HG03442 (cell line): Measurements from ENCODE around the gene PTPN7.

Experiments used
- ATAC-seq: cut with Tn5 transposase; IDR thresholded peaks from one replicate; pipeline ENCODE4 v1.9.1; 2021; ENCODE audit warnings: mild to moderate bottlenecking, moderate library complexity; ENCODE audit not compliant: unreplicated experiment

The PTPN7 gene

DNA sequence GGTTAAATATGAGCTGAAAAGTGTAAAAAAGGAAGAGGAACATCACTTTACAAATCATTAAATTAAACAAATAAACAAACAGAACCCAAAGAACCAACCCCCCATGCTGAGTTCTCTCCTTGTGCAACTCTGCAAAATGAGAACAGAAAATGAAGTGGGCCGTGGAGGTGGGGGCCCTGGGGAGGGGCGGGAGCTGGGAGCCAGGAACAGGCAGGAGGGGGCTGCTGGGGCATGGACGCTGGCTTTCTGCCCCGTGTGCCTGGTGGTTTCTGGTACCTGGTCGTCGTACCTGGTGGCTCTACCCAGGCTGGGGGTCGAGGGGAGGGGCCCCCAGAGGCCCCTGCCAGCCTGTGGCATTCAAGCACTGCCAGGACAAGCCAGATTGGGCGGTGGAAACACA, 26.9 kb downstream of the PTPN7 start:
- no peak for ATAC-seq

DNA sequence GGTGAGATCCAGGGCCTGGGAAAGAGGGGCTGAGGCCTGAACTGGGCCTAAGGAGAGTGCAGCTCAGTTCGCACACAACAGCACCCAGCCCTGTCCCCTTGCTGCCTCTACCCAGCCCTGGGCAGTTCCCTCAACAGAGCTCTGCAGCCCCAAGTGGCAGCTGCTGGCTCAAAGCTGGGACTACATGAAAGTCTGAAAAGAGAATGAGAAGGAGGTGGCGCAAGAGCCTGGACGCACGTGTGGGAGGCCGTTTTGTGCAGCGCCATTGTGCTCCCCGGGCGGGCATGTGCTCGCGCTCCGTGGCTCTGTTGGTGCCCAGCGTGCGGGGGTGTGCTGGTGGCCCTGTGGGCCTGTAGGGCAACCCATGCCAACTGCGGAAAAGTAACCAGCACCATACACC, 27.4 kb downstream of the PTPN7 start:
- ATAC-seq: no peak

DNA sequence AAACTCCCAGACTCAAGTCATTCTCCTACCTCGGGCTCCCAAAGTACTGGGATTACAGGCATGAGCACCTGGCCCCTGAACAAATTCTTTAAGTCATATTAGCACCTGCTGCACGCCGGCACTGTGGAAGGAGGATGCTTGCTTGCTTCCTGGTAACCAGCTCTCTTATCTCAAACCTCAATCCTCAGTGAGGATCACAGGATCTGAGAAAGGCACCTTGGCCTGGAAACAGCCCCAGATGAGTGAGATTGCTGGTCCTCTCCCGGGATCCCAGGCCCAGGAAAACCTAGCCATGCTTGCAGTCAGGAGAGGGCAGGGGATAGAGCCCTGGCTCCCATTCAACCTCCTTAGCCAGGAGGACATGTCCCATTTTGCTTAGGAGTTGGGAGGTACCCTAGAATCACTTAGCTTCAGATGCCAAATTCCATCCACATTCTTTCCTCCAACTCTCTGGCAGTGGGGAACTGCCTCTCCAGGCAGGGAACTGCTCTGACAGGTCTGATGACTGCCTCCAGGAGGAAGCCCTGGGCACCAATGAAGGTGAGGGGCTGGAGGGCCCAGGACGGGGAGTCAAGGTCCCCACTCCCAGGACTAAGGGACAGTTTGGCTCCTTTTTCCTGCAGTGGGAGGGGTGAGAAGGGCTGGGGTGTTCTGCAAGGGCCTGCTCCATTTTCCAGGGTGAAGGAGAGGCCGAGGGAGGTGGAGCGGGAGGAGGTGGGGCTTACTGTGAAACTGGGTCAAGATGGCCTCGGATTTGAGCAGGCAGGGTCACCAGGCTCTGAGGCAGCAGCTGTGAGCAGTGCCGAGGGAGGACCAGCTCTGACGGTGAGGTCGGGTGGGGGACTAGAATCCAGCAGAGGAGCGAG, 28.2 kb downstream of the PTPN7 start:
- ATAC-seq: no peak

DNA sequence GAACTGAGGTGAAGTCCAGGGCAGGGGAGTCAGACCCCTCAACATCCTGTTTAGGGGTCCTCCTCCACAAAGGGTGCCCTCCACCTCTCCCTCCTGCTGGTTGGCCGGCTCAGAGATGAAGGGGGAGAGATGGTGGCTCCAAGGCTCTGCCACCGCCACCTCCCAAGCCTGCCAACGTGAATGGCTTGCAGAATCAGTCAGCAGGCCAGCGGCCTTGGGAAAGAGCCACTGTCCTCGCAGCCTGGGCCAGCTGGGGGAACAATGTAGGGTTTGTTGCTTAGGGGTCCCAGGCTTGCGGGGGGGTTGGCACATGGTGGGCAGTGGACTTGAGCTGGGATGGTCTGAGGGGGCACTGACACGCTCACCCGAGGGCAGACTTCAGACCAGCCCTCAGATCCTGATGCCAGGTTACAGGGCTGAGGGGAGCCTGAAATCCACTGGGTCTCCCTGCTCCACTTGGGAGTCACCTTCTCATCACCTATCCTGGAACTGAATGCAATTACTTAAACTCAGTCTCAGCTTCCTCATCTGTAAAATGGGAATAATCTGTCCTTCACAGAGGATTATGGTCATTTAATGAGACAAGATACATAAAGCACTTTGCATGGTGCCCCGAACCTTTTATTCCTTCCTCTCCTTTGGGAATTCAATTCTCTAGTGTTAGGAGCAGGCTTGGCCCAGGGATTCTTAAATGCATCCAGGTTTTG, 29.4 kb downstream of the PTPN7 start:
- no peak for ATAC-seq

DNA sequence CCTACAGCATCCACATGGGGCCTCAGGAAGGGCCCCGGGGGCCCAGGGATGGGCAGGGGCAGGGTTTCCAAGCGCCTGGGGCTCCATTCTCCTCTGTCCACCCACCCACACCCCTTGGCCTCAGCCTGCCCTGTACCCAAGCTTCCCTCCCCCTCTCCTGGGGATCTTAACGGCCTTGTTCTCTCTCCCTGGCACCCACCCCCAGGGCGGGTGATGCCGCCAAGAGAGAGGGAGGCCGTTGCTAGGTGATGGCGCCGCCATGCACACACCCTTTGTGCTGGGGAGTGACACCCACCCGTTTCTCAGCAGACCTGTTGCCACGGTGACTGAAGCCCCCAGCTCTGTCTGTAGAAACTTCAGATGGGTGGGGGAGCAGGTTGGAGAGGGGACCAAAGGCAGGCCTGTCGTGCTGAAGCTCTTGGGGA, 30.1 kb downstream of the PTPN7 start:
- no peak for ATAC-seq

DNA sequence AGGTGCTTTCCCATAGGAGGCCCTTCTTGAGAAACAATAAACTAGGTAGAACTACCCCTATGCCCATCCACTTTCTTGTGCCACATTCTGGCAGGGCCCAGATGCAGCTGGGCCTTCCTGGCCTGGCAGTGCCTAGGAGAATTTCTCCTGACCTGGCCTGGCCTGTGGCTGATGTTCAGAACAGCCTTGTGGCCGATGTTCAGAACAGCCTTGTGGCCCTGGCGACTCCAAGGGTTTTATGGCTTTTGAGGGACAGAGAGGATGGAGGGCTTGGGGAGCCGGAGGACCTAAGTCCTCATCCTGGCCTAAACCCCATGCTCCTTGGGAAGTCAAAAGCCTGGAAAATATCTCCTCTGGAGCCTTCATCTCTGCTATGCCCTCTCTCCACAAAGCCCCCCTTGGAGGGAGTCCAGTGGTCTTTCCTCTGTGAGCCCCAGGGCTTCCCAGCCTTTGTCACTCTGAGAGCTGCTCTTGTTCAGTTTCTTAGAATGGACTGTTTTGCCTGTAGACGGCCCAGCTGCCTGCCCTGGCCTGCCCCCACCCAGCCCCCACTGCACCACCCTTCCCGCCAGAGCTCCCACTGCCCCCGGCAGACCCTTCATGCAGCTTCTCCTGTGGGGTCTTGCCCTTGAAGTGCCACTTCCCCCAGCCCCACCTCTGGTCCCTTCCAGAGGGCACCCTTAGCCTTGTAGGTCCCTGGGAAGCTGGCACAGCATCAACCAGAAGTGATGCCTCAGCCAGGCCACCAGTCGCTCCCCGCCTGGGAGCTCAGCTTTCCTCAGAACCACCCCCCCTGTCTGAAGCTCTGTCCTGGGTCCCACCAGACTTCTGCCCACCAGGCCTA, 30.7 kb downstream of the PTPN7 start:
- ATAC-seq: no peak

DNA sequence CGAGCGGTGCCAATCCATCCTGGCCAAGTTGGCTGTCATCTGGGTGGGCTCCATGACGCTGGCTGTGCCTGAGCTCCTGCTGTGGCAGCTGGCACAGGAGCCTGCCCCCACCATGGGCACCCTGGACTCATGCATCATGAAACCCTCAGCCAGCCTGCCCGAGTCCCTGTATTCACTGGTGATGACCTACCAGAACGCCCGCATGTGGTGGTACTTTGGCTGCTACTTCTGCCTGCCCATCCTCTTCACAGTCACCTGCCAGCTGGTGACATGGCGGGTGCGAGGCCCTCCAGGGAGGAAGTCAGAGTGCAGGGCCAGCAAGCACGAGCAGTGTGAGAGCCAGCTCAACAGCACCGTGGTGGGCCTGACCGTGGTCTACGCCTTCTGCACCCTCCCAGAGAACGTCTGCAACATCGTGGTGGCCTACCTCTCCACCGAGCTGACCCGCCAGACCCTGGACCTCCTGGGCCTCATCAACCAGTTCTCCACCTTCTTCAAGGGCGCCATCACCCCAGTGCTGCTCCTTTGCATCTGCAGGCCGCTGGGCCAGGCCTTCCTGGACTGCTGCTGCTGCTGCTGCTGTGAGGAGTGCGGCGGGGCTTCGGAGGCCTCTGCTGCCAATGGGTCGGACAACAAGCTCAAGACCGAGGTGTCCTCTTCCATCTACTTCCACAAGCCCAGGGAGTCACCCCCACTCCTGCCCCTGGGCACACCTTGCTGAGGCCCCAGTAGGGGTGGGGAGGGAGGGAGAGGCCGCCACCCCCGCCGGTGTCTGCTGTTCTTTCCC, 32.4 kb downstream of the PTPN7 start:
- no peak for ATAC-seq

DNA sequence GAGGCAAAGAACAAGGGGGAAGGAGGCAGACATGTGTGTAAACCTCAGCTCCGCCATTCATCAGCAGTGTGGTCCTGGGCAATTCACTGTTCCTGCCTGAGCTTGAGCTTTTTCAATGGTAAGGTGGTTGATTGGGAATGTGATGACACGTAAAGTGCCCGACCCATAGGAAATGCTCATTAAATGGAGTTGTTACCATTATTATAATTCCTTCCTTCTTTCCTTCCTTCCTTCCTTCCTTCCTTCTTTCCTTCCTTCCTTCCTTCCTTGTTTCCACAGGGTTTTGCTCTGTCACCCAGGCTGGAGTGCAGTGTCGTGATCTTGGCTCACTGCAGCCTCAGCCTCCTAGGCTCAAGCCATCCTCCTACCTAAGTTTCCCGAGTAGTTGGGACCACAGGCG, 33.3 kb downstream of the PTPN7 start:
- ATAC-seq: no peak

DNA sequence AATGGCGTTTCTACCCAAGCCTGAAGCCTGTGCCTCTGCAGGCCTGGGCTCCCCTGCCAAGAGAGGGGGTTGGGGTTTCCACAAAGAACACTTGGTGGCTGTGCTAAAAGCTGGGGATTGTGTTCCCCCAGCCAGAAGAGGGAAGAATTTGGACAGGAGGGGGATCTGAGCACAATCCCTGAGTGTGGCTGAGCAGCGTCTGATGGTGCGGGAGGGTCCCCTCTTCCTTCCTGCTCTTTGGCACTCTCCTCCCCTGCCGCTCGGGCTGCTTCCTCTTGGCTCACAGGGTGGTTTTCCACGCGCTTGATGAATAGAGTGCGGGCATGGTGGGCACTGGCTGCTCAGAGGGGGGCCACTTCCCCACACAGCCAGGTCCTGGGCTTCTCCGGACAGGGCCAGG, 34.0 kb downstream of the PTPN7 start:
- no peak for ATAC-seq

DNA sequence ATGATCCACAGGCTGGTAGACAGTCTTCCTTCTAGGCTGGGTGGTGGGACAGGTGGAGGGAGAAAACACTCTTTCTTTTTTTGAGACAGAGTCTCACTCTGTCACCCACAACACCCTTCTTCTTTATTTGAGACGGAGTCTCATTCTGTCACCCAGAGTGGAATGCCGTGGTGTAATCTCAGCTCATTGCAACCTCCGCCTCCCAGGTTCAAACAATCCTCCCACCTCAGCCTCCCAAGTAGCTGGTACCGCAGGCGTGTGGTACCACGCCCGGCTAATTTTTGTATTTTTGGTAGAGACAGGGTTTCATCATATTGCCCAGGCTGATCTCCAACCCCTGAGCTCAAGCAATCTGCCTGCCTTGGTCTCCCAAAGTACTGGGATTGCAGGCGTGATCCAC, 34.8 kb downstream of the PTPN7 start:
- ATAC-seq: no peak

DNA sequence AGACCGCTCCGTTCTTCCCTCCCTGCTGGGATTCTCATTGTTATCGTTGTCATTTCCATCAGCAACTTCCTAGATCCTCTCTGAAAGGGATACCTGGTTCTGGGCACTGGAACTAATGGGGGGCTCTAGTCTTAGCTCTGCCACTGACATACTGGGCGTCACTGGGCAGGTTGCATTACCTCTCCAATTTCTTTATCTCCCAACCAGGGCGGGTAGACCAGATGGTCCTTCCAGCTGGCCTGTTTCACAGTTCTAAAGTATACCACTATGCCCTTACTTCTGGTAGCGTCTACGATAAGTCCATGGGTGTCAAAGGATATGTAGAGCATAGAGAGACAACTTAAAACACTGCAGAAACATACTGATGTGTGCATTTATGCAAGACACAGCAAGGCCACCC, 36.3 kb downstream of the PTPN7 start:
- ATAC-seq: no peak

DNA sequence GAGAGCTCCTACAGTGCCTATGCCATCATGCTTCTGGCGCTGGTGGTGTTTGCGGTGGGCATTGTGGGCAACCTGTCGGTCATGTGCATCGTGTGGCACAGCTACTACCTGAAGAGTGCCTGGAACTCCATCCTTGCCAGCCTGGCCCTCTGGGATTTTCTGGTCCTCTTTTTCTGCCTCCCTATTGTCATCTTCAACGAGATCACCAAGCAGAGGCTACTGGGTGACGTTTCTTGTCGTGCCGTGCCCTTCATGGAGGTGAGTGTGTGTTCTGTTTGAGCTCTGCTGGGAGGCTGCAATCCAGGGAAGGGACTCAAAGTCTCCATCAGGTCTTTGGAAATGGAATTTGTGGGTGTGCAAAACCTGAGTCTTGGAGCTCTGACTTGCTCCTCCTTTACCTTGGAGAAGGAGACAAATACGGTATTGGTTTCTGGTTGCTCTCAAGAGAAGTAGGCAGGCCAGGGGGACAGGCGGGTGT, 37.0 kb downstream of the PTPN7 start:
- no peak for ATAC-seq

DNA sequence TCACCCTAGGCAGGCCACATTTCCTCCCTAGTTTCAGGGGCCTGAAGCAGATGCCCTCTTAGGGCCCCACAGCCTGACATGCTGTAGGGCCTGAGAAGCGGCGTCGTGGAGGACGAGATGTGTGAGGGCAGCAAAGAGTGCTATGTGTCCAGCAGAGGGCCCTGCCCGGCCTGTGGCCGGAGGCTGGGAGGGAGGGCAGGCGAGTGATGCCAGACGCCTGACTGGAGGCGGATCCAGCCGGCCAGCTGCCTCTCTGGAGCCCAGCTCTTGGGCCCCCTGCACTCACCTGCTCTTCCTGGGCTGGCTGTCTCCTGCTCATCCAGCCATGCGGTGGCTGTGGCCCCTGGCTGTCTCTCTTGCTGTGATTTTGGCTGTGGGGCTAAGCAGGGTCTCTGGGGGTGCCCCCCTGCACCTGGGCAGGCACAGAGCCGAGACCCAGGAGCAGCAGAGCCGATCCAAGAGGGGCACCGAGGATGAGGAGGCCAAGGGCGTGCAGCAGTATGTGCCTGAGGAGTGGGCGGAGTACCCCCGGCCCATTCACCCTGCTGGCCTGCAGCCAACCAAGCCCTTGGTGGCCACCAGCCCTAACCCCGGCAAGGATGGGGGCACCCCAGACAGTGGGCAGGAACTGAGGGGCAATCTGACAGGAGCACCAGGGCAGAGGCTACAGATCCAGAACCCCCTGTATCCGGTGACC, 37.6 kb downstream of the PTPN7 start, which contains the start of gene GPR37L1:
Gene GPR37L1, plus strand, starts transcription at position 279 of the 697 bp plus-strand sequence. Its CDS starts 47 bp downstream, at position 326.
- no peak for ATAC-seq

DNA sequence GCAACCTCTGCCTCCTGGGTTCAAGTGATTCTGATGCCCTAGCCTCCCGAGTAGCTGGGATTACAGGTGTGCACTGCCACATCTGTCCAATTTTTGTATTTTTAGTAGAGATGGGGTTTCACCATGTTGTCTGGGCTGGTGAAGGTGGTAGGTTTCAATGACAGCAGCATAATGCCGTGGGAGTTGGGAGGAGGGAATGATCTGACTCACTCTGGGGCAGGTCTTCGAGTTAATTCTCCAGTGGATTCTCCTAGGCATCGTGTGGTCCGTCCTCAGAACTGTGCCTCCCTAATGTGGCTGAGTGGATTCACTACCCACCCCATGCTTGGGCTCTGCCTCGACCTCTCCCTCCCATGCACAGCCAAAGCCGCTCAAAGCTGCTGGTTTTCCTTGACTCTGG, 39.4 kb downstream of the PTPN7 start:
- no peak for ATAC-seq

DNA sequence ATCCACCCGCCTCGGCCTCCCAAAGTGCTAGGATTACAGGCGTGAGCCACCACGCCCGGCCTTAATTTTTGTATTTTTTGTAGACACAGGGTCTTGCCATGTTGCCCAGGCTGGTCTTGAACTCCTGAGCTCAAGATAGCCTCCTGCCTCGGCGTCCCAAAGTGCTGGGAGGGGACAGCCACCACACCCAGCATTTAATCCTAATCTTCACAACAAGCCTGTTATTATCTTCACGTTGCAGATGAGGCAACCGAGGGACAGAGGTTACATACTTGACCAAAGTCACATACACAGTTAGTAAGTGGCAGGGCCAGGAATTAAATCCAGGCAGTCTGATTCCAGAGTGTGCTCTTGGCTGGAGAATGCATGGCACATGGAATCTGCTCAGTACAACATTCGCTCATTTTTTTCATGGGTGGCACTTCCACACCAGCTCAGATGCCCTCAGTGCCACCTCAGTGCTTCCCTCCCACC, 42.5 kb downstream of the PTPN7 start:
- no peak for ATAC-seq

DNA sequence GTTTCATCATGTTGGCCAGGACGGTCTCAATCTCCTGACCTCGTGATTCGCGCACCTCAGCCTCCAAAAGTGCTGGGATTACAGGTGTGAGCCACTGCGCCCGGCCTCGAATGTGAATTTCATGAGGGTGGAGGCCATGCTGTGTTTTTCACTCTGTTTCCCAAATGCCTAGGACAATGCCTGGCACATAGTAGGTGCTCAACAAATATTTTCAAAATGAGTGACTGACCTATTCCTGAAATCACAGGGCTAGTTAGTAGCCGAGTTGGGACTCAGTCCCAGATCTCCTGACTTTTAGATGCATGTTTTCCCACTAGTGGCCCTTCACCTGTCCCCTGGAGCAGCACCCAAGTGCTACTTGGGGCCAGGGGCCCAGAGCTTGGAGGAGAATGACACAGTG, 44.1 kb downstream of the PTPN7 start:
- ATAC-seq: no peak

DNA sequence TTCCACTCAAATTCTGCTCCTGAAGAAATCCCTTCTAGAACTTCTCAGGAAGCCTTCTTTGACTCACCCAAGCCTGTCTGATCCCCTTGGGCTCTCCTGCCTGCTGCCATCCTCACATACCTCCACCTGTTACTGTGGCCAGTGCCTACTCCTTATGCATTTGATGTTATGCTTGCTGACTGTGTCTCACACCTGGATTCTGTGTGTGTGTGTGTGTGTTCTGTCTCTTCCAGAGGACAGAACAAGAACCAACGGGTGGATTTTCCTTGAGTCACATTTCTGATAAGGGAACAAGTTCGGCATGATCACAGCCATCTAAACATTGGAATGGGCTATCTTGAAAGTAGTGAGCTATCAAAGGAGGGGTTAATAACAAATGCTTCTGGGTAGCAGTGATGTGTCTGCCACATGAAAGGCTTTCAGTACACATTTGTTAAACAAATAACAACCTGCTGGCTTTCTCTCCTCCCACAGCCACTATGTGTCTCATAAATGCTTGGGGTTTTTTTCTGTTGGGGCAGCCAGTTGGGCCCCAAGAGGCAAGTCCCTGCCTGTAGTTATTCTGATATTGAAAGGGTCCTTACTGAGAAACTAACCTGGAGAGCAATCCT, 46.6 kb downstream of the PTPN7 start:
- ATAC-seq: no peak

DNA sequence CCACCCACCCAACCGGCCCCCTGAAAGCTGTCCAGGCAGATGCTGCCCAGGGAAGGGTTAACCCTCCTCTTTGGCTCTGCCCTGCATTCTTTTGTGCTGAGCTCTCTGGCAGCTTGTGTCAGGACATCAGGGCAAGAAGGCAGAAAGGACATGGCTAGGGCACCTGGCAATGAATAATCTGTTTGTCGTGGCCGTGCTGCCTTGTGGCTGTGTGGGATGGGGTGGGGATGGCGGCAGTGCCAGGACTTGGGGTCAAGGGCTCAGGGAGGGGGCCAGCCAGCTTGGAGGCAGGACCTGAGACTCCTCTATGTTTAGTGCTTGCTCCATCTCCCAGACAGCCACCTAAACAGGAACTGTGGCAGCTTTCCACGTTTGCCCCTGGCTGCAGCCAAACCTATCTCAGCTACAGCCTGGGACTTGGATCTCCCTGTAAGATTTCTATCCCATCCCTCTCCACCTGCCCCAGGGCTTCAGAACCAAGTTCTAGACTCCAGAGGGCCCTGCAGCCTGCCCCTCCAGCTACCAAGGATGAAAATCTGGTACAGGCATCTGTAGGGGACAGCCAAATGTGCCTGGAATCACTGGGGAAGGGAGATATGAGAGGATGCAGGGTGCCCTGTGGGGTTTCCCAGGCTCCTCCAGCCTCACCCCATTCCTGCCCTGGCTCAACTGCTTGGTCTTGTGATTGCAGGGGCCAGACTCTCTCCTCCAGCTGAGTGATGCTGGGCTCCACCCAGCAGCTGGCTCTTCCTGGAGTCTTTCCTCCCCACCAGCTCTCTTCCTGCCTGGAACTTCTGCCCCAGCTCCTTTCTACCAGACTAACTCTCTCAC, 47.3 kb downstream of the PTPN7 start:
- no peak for ATAC-seq
